Subcutaneous abdominal adipose tissue (tissue), 5 donors: ENCODE results near the gene ELSPBP1.

Experiments used
- H3K27ac ChIP-seq: one replicate; pipeline ENCODE4 v1.7.0; 2013; ENCODE audit warnings: low read depth, mild to moderate bottlenecking, inconsistent platforms, low read length, moderate library complexity
- H3K27me3 ChIP-seq, 5 donors: one replicate each; pipeline ENCODE4 v1.7.0; 2013; ENCODE audit warnings: low read length in 5 of 5, inconsistent platforms in 1 of 5; ENCODE audit not compliant: control insufficient read depth in 5 of 5, insufficient read depth in 4 of 5
- H3K36me3 ChIP-seq, 5 donors: one replicate each; pipeline ENCODE4 v1.7.0; 2013; ENCODE audit warnings: low read length in 5 of 5; ENCODE audit not compliant: control insufficient read depth in 5 of 5, insufficient read depth in 5 of 5
- H3K4me1 ChIP-seq, 5 donors: one replicate each; pipeline ENCODE4 v1.7.0; 2013; ENCODE audit warnings: low read length in 5 of 5, mild to moderate bottlenecking in 3 of 5, moderate library complexity in 1 of 5; ENCODE audit not compliant: control insufficient read depth in 5 of 5, insufficient read depth in 5 of 5
- H3K4me3 ChIP-seq, 5 donors: one replicate each; pipeline ENCODE4 v1.7.0; 2013; ENCODE audit warnings: low read length in 5 of 5, low read depth in 1 of 5
- H3K9ac ChIP-seq, 5 donors: one replicate each; pipeline ENCODE4 v1.7.0; 2013; ENCODE audit warnings: low read length in 5 of 5, mild to moderate bottlenecking in 4 of 5, moderate library complexity in 3 of 5
- H3K9me3 ChIP-seq, 5 donors: one replicate each; pipeline ENCODE4 v1.7.0; 2013; ENCODE audit warnings: low read length in 5 of 5; ENCODE audit not compliant: control insufficient read depth in 5 of 5
- donor health status: healthy.
- donor health status: healthy.
- donor health status: healthy.
- donor health status: healthy.
- donor health status: healthy.

Gene ELSPBP1

GRCh38 chr19:48004236-48004635, 9.8 kb downstream of the ELSPBP1 start:
- no peak overlapping the region for H3K9ac ChIP-seq
- H3K27ac ChIP-seq = no peak overlapping the region
- no peaks in the 10 kb centered on the region for H3K36me3 ChIP-seq
- peaks cover 0 to 5% (median 3%) of the 10 kb centered on the region in 5 donors for H3K9me3 ChIP-seq
- no peaks in the 10 kb centered on the region for H3K4me1 ChIP-seq
- no peak overlapping the region for H3K4me3 ChIP-seq
- H3K27me3 ChIP-seq = peaks cover 0 to 13% (median 3%) of the 10 kb centered on the region in 5 donors

GRCh38 chr19:48006762-48007161, 12.3 kb downstream of the ELSPBP1 start:
- no peaks in the 10 kb centered on the region for H3K4me1 ChIP-seq
- H3K36me3 ChIP-seq = no peaks in the 10 kb centered on the region
- H3K4me3 ChIP-seq = no peak overlapping the region
- H3K27ac ChIP-seq = no peak overlapping the region
- peaks cover 3 to 18% (median 7%) of the 10 kb centered on the region in 5 donors for H3K9me3 ChIP-seq
- peaks cover 0 to 10% (median 3%) of the 10 kb centered on the region in 5 donors for H3K27me3 ChIP-seq
- H3K9ac ChIP-seq = no peak overlapping the region

GRCh38 chr19:48010932-48011758, 16.7 kb downstream of the ELSPBP1 start:
- no peaks in the 10 kb centered on the region for H3K36me3 ChIP-seq
- H3K4me3 ChIP-seq = no peak overlapping the region
- H3K9me3 ChIP-seq = peaks cover 3 to 23% (median 7%) of the 10 kb centered on the region in 5 donors
- no peak overlapping the region for H3K27ac ChIP-seq
- H3K4me1 ChIP-seq = no peaks in the 10 kb centered on the region
- H3K9ac ChIP-seq = no peak overlapping the region
- H3K27me3 ChIP-seq = peaks cover 0 to 8% (median 0%) of the 10 kb centered on the region in 5 donors

GRCh38 chr19:48020686-48021085, 26.3 kb downstream of the ELSPBP1 start:
- Histone ChIP-seq H3K36me3 (no peaks in the 10 kb centered on the region), H3K4me3 (no peak overlapping the region), H3K4me1 (no peaks in the 10 kb centered on the region), H3K9ac (no peak overlapping the region), H3K27ac (no peak overlapping the region), H3K27me3 (peaks cover 0 to 4% (median 0%) of the 10 kb centered on the region in 5 donors), H3K9me3 (peaks cover 0 to 6% (median 0%) of the 10 kb centered on the region in 5 donors)

- Histone ChIP-seq H3K36me3 (no peaks in the 10 kb centered on the region), H3K9ac (no peak overlapping the region), H3K9me3 (no peaks in the 10 kb centered on the region), H3K27ac (no peak overlapping the region), H3K27me3 (peaks cover 0 to 6% (median 0%) of the 10 kb centered on the region in 5 donors), H3K4me1 (no peaks in the 10 kb centered on the region), H3K4me3 (no peak overlapping the region)
Measured at GRCh38 chr19:48023011-48023410, 28.6 kb downstream of the ELSPBP1 start.

- no peaks in the 10 kb centered on the region for H3K4me1 ChIP-seq
- H3K9me3 ChIP-seq = no peaks in the 10 kb centered on the region
- H3K9ac ChIP-seq = no peak overlapping the region
- H3K4me3 ChIP-seq = no peak overlapping the region
- peaks cover 0 to 6% (median 0%) of the 10 kb centered on the region in 5 donors for H3K27me3 ChIP-seq
- no peak overlapping the region for H3K27ac ChIP-seq
- H3K36me3 ChIP-seq = no peaks in the 10 kb centered on the region
Measured at GRCh38 chr19:48023518-48023917, 29.1 kb downstream of the ELSPBP1 start.

GRCh38 chr19:48025480-48025879, 31.0 kb downstream of the ELSPBP1 start:
- Histone ChIP-seq H3K4me1 (no peaks in the 10 kb centered on the region), H3K27ac (no peak overlapping the region), H3K4me3 (no peak overlapping the region), H3K27me3 (peaks cover 0 to 12% (median 3%) of the 10 kb centered on the region in 5 donors), H3K9me3 (no peaks in the 10 kb centered on the region), H3K9ac (no peak overlapping the region), H3K36me3 (no peaks in the 10 kb centered on the region)

GRCh38 chr19:48029431-48029830, 35.0 kb downstream of the ELSPBP1 start:
- Histone ChIP-seq H3K27me3 (peaks cover 2 to 18% (median 7%) of the 10 kb centered on the region in 5 donors), H3K27ac (no peak overlapping the region), H3K36me3 (no peaks in the 10 kb centered on the region)

GRCh38 chr19:48030073-48030472, 35.6 kb downstream of the ELSPBP1 start:
- Histone ChIP-seq H3K9ac (no peak overlapping the region), H3K4me1 (no peaks in the 10 kb centered on the region), H3K36me3 (no peaks in the 10 kb centered on the region), H3K27ac (no peak overlapping the region), H3K4me3 (no peak overlapping the region), H3K9me3 (no peaks in the 10 kb centered on the region), H3K27me3 (peaks cover 2 to 18% (median 7%) of the 10 kb centered on the region in 5 donors)

More at GRCh38 chr19:48029431-48029830, 35.0 kb downstream of the ELSPBP1 start:
- Histone ChIP-seq H3K4me3 (no peak overlapping the region), H3K4me1 (no peaks in the 10 kb centered on the region), H3K9ac (no peak overlapping the region), H3K9me3 (no peaks in the 10 kb centered on the region)

- H3K4me1 ChIP-seq = no peaks in the 10 kb centered on the region
- H3K27me3 ChIP-seq = peaks cover 2 to 18% (median 6%) of the 10 kb centered on the region in 5 donors
- peaks cover 0 to 26% (median 19%) of the 10 kb centered on the region in 5 donors for H3K9me3 ChIP-seq
- H3K36me3 ChIP-seq = no peaks in the 10 kb centered on the region
- no peak overlapping the region for H3K4me3 ChIP-seq
- no peak overlapping the region for H3K27ac ChIP-seq
- H3K9ac ChIP-seq = no peak overlapping the region
Measured at GRCh38 chr19:48033604-48034003, 39.2 kb downstream of the ELSPBP1 start.
